M059J (cell line): ENCODE measurements around the gene TET2. TPM values are rescaled to one million over a fixed set of nuclear protein-coding genes. Genes with fewer than 3 reads are reported as not detected.

Source experiments
- DNase-seq: peaks from one replicate; pipeline ENCODE4 v3.0.0-alpha.2; 2012; ENCODE audit warnings: low read depth
- total RNA-seq: library from RNA; depleted of rRNA; stranded (reverse); fragments of >200 nt; shearing (Covaris generic); gene quantifications from 2 replicates; pipeline ENCODE4 v1.2.3, GENCODE V29; 2014

The TET2 gene
- total RNA-seq, 1 experiment from 2014 or later = 8.9 TPM

GRCh38 chr4:105234582-105234981 is 87.9 kb downstream of the TET2 start:
- no peak for DNase-seq

GRCh38 chr4:105236202-105236915 is 89.7 kb downstream of the TET2 start:
- DNase-seq = no peak

GRCh38 chr4:105236916-105237311 is 90.2 kb downstream of the TET2 start:
- no peak for DNase-seq

- DNase-seq = no peak
Observed at GRCh38 chr4:105240037-105240436, 93.4 kb downstream of the TET2 start.

- DNase-seq = no peak
Observed at GRCh38 chr4:105241451-105241850, 94.8 kb downstream of the TET2 start.

- no peak for DNase-seq
Observed at GRCh38 chr4:105243446-105243845, 96.8 kb downstream of the TET2 start.

GRCh38 chr4:105246712-105247111 is 100.0 kb downstream of the TET2 start:
- peak; percentile 19 for DNase-seq

- DNase-seq = no peak
Observed at GRCh38 chr4:105248613-105249012, 101.9 kb downstream of the TET2 start.

- peak; percentile 2 for DNase-seq
Observed at GRCh38 chr4:105257817-105258495, 111.3 kb downstream of the TET2 start.

- DNase-seq = no peak
Observed at GRCh38 chr4:105265689-105266088, 119.0 kb downstream of the TET2 start.

- DNase-seq = no peak
Observed at GRCh38 chr4:105267280-105267679, 120.6 kb downstream of the TET2 start.

- no peak for DNase-seq
Observed at GRCh38 chr4:105272002-105272401, 125.3 kb downstream of the TET2 start.

- no peak for DNase-seq
Observed at GRCh38 chr4:105273230-105273629, 126.6 kb downstream of the TET2 start.

GRCh38 chr4:105274090-105274489 is 127.4 kb downstream of the TET2 start:
- DNase-seq = no peak

GRCh38 chr4:105274504-105274903 is 127.8 kb downstream of the TET2 start:
- DNase-seq = no peak

- no peak for DNase-seq
Observed at GRCh38 chr4:105276361-105277104, 129.9 kb downstream of the TET2 start.

GRCh38 chr4:105277702-105278101 is 131.0 kb downstream of the TET2 start:
- DNase-seq = no peak

- DNase-seq = no peak
Observed at GRCh38 chr4:105279314-105279713, 132.6 kb downstream of the TET2 start.

- DNase-seq = peak; percentile 84
Observed at GRCh38 chr4:105280338-105281123, 133.9 kb downstream of the TET2 start.

GRCh38 chr4:105281124-105281415 is 134.4 kb downstream of the TET2 start:
- no peak for DNase-seq

- DNase-seq = no peak
Observed at GRCh38 chr4:105282489-105282888, 135.8 kb downstream of the TET2 start.

GRCh38 chr4:105283501-105283900 is 136.8 kb downstream of the TET2 start:
- peak; percentile 2 for DNase-seq
